Stimulated activated CD4-positive, alpha-beta T cell treated with anti-CD3 and anti-CD28 coated beads, Interleukin-4, amount 100 ng/mL, for 1 hour (primary cell): ENCODE results near the gene SYNPO2.

ENCODE experiments used
- DNase-seq: peaks from one replicate; pipeline ENCODE4 v3.0.0-alpha.2; 2020

Gene SYNPO2

GRCh38 chr4:118936406-118936805, 47.8 kb downstream of the SYNPO2 start:
- no peak for DNase-seq

DNA sequence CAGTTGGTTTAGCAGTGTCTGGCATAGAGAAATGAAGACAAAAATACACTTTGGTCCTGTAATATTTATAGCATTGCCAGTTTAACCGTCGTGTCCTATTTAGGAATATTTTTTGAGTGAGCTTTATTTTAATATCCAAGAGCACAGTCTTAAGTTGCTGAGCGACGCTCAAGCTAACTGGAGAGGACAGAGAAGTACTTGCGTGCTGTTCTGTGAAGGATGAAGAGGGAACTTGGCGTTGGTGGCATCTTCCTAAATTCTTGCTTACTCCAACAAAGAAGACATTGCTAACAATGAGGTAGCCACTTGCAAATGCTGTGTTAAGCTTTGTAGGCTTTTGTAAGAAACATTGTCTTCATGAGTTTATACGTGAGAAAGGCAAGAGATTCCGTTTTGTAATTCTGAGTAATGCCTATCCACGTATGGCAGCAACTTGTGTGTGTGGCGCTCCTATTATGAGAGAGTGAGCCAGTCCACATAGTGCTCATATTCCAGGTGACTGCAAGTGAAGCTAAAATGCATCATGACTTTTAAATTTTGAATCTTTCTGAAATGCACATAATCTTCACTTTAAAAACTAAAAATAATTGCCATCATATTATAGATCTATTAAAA, 50.6 kb downstream of the SYNPO2 start:
- no peak for DNase-seq

DNA sequence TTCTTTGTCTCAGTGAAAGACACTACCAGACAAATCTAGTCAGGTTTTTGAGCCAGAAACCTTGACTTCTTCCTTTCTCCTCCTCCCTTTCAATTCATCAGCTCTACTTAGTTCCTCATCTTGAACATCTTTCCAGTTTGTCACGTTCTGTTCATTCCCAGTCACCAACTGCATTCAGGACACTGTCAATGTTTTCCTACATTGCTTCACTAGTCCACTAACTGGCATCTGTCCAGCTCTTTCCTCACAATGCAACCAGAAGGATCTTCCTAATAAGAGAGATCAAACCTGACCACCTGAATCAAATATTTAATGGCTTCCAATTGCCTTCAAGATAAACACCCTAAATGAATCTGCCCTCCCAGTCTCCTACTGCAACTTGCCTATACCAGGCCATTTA, 52.5 kb downstream of the SYNPO2 start:
- DNase-seq = no peak

- no peak for DNase-seq
Measured at GRCh38 chr4:118941799-118942198, 53.1 kb downstream of the SYNPO2 start.

DNA sequence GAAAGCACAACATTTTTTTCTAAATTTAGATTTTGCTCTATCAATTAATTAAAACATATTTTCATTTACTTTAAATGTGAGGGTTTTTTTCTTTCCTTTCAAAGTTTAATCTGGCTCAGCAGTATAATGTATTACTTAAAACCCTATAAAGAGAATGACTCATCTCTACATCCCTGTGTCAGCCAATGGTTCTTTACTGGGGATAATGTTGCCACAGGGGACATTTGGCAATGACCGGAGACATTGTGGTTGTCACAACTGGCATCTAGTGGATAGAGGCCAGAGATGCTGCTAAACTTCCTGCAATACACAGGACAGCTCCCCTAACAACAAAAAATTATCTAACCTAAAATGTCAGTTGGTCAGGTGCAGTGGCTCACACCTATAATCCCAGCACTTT, 53.8 kb downstream of the SYNPO2 start:
- no peak for DNase-seq

GRCh38 chr4:118947095-118947494, 58.4 kb downstream of the SYNPO2 start:
- no peak for DNase-seq

- DNase-seq = no peak
Measured at GRCh38 chr4:118948545-118949144, 60.0 kb downstream of the SYNPO2 start.

DNA sequence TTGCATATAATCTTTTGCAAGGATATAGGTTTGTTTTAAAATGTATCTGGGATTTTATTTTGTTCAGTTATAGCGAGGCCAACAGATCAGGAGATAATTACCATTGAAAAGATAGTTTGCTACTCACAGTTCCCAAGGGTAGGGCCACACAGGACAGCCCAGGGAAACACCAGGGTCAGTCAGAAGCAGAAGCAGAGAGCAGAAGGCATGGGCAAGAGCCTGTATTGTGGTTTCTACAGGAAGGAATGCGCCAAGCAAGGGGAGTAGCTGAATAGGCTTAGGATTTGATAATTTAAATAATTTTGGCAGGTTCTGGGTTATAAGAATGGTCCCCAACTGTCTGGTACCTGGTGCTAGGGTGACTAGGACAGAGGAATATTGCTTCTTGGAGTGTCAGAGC, 61.6 kb downstream of the SYNPO2 start:
- no peak for DNase-seq

GRCh38 chr4:118950929-118951570, 62.4 kb downstream of the SYNPO2 start:
- DNase-seq = no peak

DNA sequence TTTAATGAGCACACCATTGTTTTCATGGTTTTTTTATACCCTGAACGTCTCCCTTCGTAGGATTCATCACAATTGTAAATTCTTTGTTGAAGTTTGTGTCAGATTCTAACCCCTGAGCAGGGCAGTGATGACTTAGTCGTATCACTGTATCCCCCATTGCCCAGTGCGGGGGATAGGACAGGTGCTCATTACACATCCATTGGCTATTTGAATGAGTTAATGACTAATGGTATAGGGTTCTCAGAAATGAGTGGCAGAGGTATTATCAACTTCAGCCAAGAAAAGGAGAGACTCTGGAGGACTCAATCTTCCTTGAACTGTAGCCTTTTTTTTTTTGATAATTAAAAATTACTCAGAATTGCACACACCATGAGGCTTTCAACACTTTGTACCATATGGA, 64.6 kb downstream of the SYNPO2 start:
- DNase-seq = no peak

- no peak for DNase-seq
Measured at GRCh38 chr4:118954246-118954645, 65.6 kb downstream of the SYNPO2 start.

DNA sequence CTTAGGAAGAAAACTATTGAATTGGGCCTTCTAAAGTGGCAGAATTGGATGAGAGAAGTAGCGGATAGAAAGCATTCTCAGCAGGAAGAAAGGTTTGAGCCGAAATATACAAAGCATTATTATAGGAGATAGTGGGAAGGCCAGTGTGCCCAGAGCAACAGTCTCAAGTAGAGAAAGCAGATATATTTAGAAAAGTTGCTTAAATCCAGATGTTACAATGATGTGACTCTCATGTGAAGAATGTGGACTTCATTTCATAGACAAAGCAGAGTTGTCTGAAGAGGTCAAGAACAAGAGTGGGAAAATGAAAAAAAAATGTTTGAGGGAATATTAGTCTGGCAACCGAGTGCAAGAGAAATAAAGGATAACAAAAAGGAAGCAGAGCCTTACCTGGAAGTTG, 66.9 kb downstream of the SYNPO2 start:
- DNase-seq = no peak

GRCh38 chr4:118957722-118958445, 69.2 kb downstream of the SYNPO2 start:
- no peak for DNase-seq

GRCh38 chr4:118962540-118962939, 73.9 kb downstream of the SYNPO2 start:
- no peak for DNase-seq

GRCh38 chr4:118964891-118965411, 76.3 kb downstream of the SYNPO2 start:
- no peak for DNase-seq

GRCh38 chr4:118967393-118967792, 78.7 kb downstream of the SYNPO2 start:
- DNase-seq = no peak

GRCh38 chr4:118968005-118968404, 79.4 kb downstream of the SYNPO2 start:
- DNase-seq = no peak

GRCh38 chr4:118968813-118969212, 80.2 kb downstream of the SYNPO2 start:
- no peak for DNase-seq

DNA sequence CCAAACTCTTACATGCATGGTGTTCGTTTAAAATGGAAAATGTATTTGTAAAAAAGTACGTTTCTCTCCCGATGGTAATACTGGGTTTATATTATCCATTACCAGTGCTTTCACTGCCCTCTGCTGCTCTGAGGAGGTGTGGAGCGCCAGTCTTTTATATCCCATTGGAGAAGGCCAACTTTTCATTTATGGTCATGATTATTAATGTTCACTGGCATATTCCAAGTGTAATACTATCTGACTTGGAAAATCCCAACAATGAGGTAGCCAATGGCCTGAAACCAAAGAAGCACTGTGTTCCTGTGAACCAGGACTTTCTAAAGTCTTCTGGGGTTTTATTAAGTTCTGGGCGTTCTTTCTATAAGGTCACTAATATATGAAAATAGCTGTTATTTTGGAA, 80.7 kb downstream of the SYNPO2 start:
- DNase-seq = no peak

GRCh38 chr4:118972167-118972566, 83.5 kb downstream of the SYNPO2 start:
- no peak for DNase-seq

DNA sequence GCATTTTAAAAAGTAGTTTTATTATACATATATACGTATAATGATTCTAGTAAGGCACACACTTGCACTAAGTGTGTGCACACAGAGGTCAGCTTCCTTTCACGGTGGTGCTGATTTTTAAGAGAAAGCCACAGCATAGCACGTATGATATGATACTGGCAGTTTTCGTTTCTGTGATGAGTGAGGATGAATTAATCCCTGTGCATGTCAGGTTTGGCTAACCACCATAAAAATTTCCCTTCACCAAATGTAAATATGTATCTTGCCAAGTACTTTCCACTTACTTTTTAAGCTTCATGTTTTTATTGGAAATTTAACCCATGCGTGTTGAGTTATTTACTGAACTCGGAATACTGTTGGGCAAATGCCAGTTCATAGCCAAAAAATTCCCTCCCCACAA, 84.6 kb downstream of the SYNPO2 start:
- DNase-seq = no peak

GRCh38 chr4:118974758-118975157, 86.1 kb downstream of the SYNPO2 start:
- DNase-seq = no peak

- DNase-seq = no peak
Measured at GRCh38 chr4:118975449-118976192, 87.0 kb downstream of the SYNPO2 start.
